K562 (cell line): ENCODE data around the gene RDH5. TPM values are rescaled to one million over a fixed set of nuclear protein-coding genes. Genes with fewer than 3 reads are reported as not detected.
A peak's percentile ranks its signal among the peaks of the same experiment; 100 is the strongest.

Experiments used
- CREB3L1 ChIP-seq: fragments of 450-650 bp; IDR thresholded peaks from 2 replicates; pipeline ENCODE4 v1.6.1; 2014; ENCODE audit warnings: low read depth, mild to moderate bottlenecking, moderate library complexity, borderline replicate concordance
- CREBBP ChIP-seq: IDR thresholded peaks from one replicate; pipeline ENCODE4 v1.6.1; 2012; ENCODE audit warnings: low read depth, mild to moderate bottlenecking, control low read depth, inconsistent platforms, low read length
- RBM15 ChIP-seq: fragments of 200-400 bp; formaldehyde crosslinking; IDR thresholded peaks from 2 replicates; pipeline ENCODE4 v1.6.1; 2018; ENCODE audit warnings: mild to moderate bottlenecking, low read length, moderate library complexity; ENCODE audit not compliant: insufficient read depth
- SMARCB1 ChIP-seq: IDR thresholded peaks from 2 replicates; pipeline ENCODE4 v1.6.1; 2011; ENCODE audit warnings: improper control_type of control experiment, low read depth; ENCODE audit not compliant: insufficient read length
- SRSF7 ChIP-seq: fragments of 200-400 bp; formaldehyde crosslinking; optimal IDR thresholded peaks from 2 replicates; pipeline ENCODE3; 2017; ENCODE audit warnings: mild to moderate bottlenecking, low read depth, low read length
- polyA plus RNA-seq, 8 experiments: library from polyadenylated mRNA; depleted of rRNA in 4 of 8; stranded (reverse) in 5 of 8; unstranded in 3 of 8; fragments of >200 nt; fragmentation: Nextera tagmentation in 2 of 8; fragmentation: Illumina TruSeq in 1 of 8; extraction: Ambion mirVana in 2 of 8; extraction: Trizol in 1 of 8; gene quantifications; 2 replicates each; pipeline versions ENCODE4 v1.2.1 to v1.2.3, GENCODE V29; 2011 to 2014; ENCODE audit warnings: inconsistent platforms in 1 of 8, missing spikeins in 1 of 8
- total RNA-seq, 7 experiments: library from RNA; depleted of rRNA in 6 of 7; stranded (reverse); fragments of >200 nt in 6 of 7; fragmentation: Illumina TruSeq in 2 of 7; extraction: Trizol in 2 of 7; gene quantifications; 2 replicates each; pipeline versions ENCODE4 v1.2.1 to v1.2.3, GENCODE V29; 2011 to 2021; ENCODE audit warnings: low replicate concordance in 1 of 7
- TF ChIP-seq, protein P1 (sequence below), 2 experiments: fragments of 450-650 bp; formaldehyde crosslinking in 1 of 2; IDR thresholded peaks; 2 replicates each; pipeline versions ENCODE4 v1.4.0 to v1.6.1; 2014 to 2020; ENCODE audit warnings: mild to moderate bottlenecking in 2 of 2, borderline replicate concordance in 1 of 2, low read depth in 1 of 2
- TF ChIP-seq, protein P2 (sequence below): fragments of 250-450 bp; sonication (Bioruptor Pico); IDR thresholded peaks from 2 replicates; pipeline ENCODE4 v1.8.0; 2022; ENCODE audit warnings: moderate library complexity, mild to moderate bottlenecking, inconsistent platforms
- TF ChIP-seq, protein P3 (sequence below): fragments of 200-800 bp; sonication (Bioruptor generic); IDR thresholded peaks from 2 replicates; pipeline ENCODE4 v1.6.1; 2017; ENCODE audit warnings: missing genetic modification characterization, missing compliant biosample characterization
- TF ChIP-seq, protein P4 (sequence below): fragments of 250-450 bp; sonication (Bioruptor Pico); IDR thresholded peaks from 2 replicates; pipeline ENCODE4 v1.4.0; 2020; ENCODE audit warnings: mild to moderate bottlenecking, moderate library complexity, borderline replicate concordance

RDH5 gene
- total and polyA plus RNA-seq, 9 of the 15 experiments (the other 6 are each of a cell fraction or from before 2014, with no cell fraction given): 0.28 to 2.0 (median 1.1) TPM; not detected in 1

GRCh38 chr12:55728939-55729818, 9.0 kb downstream of the RDH5 start, which contains the start of gene CD63 (continued):
- TF ChIP-seq, protein P1, sequence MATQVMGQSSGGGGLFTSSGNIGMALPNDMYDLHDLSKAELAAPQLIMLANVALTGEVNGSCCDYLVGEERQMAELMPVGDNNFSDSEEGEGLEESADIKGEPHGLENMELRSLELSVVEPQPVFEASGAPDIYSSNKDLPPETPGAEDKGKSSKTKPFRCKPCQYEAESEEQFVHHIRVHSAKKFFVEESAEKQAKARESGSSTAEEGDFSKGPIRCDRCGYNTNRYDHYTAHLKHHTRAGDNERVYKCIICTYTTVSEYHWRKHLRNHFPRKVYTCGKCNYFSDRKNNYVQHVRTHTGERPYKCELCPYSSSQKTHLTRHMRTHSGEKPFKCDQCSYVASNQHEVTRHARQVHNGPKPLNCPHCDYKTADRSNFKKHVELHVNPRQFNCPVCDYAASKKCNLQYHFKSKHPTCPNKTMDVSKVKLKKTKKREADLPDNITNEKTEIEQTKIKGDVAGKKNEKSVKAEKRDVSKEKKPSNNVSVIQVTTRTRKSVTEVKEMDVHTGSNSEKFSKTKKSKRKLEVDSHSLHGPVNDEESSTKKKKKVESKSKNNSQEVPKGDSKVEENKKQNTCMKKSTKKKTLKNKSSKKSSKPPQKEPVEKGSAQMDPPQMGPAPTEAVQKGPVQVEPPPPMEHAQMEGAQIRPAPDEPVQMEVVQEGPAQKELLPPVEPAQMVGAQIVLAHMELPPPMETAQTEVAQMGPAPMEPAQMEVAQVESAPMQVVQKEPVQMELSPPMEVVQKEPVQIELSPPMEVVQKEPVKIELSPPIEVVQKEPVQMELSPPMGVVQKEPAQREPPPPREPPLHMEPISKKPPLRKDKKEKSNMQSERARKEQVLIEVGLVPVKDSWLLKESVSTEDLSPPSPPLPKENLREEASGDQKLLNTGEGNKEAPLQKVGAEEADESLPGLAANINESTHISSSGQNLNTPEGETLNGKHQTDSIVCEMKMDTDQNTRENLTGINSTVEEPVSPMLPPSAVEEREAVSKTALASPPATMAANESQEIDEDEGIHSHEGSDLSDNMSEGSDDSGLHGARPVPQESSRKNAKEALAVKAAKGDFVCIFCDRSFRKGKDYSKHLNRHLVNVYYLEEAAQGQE (IDR thresholded peaks at IDR 0.05; ENCODE audit: borderline replicate concordance): peak; percentile 60
- TF ChIP-seq, protein P1 (CRISPR knock-in tag; IDR thresholded peaks at IDR 0.05; ENCODE audit: low read depth): no peak
- no peak for TF ChIP-seq CREBBP
- peak; percentile 92 for TF ChIP-seq CREB3L1
- TF ChIP-seq, protein P2, sequence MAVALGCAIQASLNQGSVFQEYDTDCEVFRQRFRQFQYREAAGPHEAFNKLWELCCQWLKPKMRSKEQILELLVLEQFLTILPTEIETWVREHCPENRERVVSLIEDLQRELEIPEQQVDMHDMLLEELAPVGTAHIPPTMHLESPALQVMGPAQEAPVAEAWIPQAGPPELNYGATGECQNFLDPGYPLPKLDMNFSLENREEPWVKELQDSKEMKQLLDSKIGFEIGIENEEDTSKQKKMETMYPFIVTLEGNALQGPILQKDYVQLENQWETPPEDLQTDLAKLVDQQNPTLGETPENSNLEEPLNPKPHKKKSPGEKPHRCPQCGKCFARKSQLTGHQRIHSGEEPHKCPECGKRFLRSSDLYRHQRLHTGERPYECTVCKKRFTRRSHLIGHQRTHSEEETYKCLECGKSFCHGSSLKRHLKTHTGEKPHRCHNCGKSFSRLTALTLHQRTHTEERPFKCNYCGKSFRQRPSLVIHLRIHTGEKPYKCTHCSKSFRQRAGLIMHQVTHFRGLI (CRISPR knock-in tag): no peak
- no peak for TF ChIP-seq RBM15
- TF ChIP-seq, protein P3, sequence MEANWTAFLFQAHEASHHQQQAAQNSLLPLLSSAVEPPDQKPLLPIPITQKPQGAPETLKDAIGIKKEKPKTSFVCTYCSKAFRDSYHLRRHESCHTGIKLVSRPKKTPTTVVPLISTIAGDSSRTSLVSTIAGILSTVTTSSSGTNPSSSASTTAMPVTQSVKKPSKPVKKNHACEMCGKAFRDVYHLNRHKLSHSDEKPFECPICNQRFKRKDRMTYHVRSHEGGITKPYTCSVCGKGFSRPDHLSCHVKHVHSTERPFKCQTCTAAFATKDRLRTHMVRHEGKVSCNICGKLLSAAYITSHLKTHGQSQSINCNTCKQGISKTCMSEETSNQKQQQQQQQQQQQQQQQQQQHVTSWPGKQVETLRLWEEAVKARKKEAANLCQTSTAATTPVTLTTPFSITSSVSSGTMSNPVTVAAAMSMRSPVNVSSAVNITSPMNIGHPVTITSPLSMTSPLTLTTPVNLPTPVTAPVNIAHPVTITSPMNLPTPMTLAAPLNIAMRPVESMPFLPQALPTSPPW (CRISPR knock-in tag): peak; percentile 99
- no peak for TF ChIP-seq SMARCB1
- TF ChIP-seq, protein P4, sequence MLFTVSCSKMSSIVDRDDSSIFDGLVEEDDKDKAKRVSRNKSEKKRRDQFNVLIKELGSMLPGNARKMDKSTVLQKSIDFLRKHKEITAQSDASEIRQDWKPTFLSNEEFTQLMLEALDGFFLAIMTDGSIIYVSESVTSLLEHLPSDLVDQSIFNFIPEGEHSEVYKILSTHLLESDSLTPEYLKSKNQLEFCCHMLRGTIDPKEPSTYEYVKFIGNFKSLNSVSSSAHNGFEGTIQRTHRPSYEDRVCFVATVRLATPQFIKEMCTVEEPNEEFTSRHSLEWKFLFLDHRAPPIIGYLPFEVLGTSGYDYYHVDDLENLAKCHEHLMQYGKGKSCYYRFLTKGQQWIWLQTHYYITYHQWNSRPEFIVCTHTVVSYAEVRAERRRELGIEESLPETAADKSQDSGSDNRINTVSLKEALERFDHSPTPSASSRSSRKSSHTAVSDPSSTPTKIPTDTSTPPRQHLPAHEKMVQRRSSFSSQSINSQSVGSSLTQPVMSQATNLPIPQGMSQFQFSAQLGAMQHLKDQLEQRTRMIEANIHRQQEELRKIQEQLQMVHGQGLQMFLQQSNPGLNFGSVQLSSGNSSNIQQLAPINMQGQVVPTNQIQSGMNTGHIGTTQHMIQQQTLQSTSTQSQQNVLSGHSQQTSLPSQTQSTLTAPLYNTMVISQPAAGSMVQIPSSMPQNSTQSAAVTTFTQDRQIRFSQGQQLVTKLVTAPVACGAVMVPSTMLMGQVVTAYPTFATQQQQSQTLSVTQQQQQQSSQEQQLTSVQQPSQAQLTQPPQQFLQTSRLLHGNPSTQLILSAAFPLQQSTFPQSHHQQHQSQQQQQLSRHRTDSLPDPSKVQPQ (CRISPR knock-in tag): no peak
- TF ChIP-seq SRSF7: no peak
